Measurements from ENCODE around the gene KDM4C. TPM values are rescaled to one million over a fixed set of nuclear protein-coding genes. Genes with fewer than 3 reads are reported as not detected.
"Not testable (repeated sequence)": the region's sequence is repeated elsewhere in the genome, so short reads cannot be mapped to it uniquely, and the experiment has no call there.

The KDM4C gene
- total and polyA plus RNA-seq, 5 donors from 2014 or later: 27.9 to 99.0 (median 32.0) TPM

- ATAC-seq (ENCODE audit: low read depth in 2 of 2): no peak
- H3K27ac Mint-ChIP-seq: peak overlapping the region in 1 of 3 donors; percentile 2
- H3K4me1 ChIP-seq (ENCODE audit: control insufficient read depth, insufficient read depth, low read length, poor library complexity, severe bottlenecking): peaks cover 10% of the 10 kb centered on the region
- H3K27me3 ChIP-seq (ENCODE audit: control insufficient read depth, insufficient read depth, low read length): no peaks in the 10 kb centered on the region
- H3K4me3 Mint-ChIP-seq: peak overlapping the region in 2 of 4 donors; percentile 5 to 19
- H3K27ac ChIP-seq (ENCODE audit: insufficient read depth, low read length, poor library complexity, severe bottlenecking): no peak overlapping the region
- peaks cover 45 to 77% (median 54%) of the 10 kb centered on the region in 4 donors for H3K4me1 Mint-ChIP-seq
- no peak overlapping the region for H3K4me3 ChIP-seq (ENCODE audit: low read depth, low read length)
- H3K9me3 Mint-ChIP-seq: peaks cover 0 to 4% (median 3%) of the 10 kb centered on the region in 7 donors
- peaks cover 3% of the 10 kb centered on the region for H3K36me3 Mint-ChIP-seq
- no peaks in the 10 kb centered on the region for H3K27me3 Mint-ChIP-seq
- no peaks in the 10 kb centered on the region for H3K9me3 ChIP-seq (ENCODE audit: control insufficient read depth in 2 of 2, low read length in 2 of 2)
- no peaks in the 10 kb centered on the region for H3K36me3 ChIP-seq (ENCODE audit: control insufficient read depth, insufficient read depth, low read length)
- no peak for DNase-seq
These were observed 6.8 kb downstream of the KDM4C start for GRCh38 chr9:6764523-6764922.

- Mint-ChIP-seq H3K27me3 (no peaks in the 10 kb centered on the region), H3K27ac (peak overlapping the region in 2 of 3 donors; percentile 2 to 70)
- H3K27ac ChIP-seq (ENCODE audit: insufficient read depth, low read length, poor library complexity, severe bottlenecking): no peak overlapping the region
These were observed 7.2 kb downstream of the KDM4C start for GRCh38 chr9:6764950-6765349.

DNA sequence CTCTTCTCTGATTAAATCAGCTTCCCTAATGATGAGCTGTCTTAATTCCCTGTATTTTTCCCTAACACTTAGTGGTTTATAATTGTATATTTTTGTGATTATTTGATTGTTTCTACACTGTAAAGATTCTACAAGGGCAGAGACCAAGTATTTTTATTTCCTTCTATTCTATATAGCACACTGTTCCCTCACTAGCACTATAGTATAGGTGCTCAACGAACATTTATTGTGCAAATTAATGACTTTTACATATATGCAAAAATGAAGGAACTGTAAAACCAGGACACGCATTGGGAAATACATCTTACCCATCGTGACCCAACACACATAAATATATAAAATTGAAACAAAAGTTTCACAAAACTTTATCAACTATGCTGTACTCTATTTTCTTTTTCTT lies 7.6 kb downstream of the KDM4C start:
- Histone ChIP-seq H3K27me3 (ENCODE audit: control insufficient read depth, insufficient read depth, low read length) (no peaks in the 10 kb centered on the region), H3K4me3 (ENCODE audit: low read depth, low read length) (no peak overlapping the region), H3K4me1 (ENCODE audit: control insufficient read depth, insufficient read depth, low read length, poor library complexity, severe bottlenecking) (peaks cover 4% of the 10 kb centered on the region), H3K27ac (ENCODE audit: insufficient read depth, low read length, poor library complexity, severe bottlenecking) (no peak overlapping the region), H3K9me3 (ENCODE audit: control insufficient read depth in 2 of 2, low read length in 2 of 2) (no peaks in the 10 kb centered on the region), H3K36me3 (ENCODE audit: control insufficient read depth, insufficient read depth, low read length) (no peaks in the 10 kb centered on the region)
- H3K4me3 Mint-ChIP-seq: no peak overlapping the region
- no peaks in the 10 kb centered on the region for H3K27me3 Mint-ChIP-seq
- DNase-seq (no peak), ATAC-seq (ENCODE audit: low read depth in 2 of 2) (no peak)
- peaks cover 0 to 4% (median 3%) of the 10 kb centered on the region in 7 donors for H3K9me3 Mint-ChIP-seq
- H3K36me3 Mint-ChIP-seq: peaks cover 3% of the 10 kb centered on the region
- H3K27ac Mint-ChIP-seq: peak overlapping the region in 2 of 3 donors; percentile 15 to 70
- peaks cover 42 to 81% (median 53%) of the 10 kb centered on the region in 4 donors for H3K4me1 Mint-ChIP-seq

More at GRCh38 chr9:6764950-6765349, 7.2 kb downstream of the KDM4C start:
- ATAC-seq (ENCODE audit: low read depth in 2 of 2) (no peak), DNase-seq (no peak)
- H3K4me1 Mint-ChIP-seq: peaks cover 45 to 80% (median 54%) of the 10 kb centered on the region in 4 donors
- H3K4me3 Mint-ChIP-seq: peak overlapping the region in 3 of 4 donors; percentile 5 to 19 (median 8)
- Histone ChIP-seq H3K36me3 (ENCODE audit: control insufficient read depth, insufficient read depth, low read length) (no peaks in the 10 kb centered on the region), H3K27me3 (ENCODE audit: control insufficient read depth, insufficient read depth, low read length) (no peaks in the 10 kb centered on the region), H3K9me3 (ENCODE audit: control insufficient read depth in 2 of 2, low read length in 2 of 2) (no peaks in the 10 kb centered on the region), H3K4me3 (ENCODE audit: low read depth, low read length) (no peak overlapping the region), H3K4me1 (ENCODE audit: control insufficient read depth, insufficient read depth, low read length, poor library complexity, severe bottlenecking) (peaks cover 6% of the 10 kb centered on the region)
- H3K36me3 Mint-ChIP-seq: peaks cover 3% of the 10 kb centered on the region
- H3K9me3 Mint-ChIP-seq: peaks cover 0 to 4% (median 3%) of the 10 kb centered on the region in 7 donors

DNA sequence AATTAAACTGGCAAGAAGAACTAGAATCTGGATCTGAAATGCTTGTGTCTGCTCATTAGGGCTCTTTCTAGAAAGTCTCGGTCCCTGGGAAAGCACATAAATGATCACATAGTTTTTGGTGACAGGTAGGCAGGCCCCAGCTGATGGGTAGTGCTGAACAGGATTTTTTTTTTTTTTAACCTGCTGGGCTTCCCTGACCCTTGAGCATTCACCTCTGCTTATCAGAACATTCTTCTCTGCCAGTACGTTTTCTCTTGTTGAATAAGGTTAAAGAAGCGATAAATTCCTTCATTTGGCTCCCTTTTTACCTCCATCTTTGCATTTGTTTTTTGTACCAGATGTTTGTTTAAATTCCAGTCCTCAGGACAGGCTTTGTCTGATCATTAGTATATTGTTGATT lies 8.8 kb downstream of the KDM4C start:
- no peak overlapping the region for H3K4me3 Mint-ChIP-seq
- Histone ChIP-seq H3K36me3 (ENCODE audit: control insufficient read depth, insufficient read depth, low read length) (no peaks in the 10 kb centered on the region), H3K27me3 (ENCODE audit: control insufficient read depth, insufficient read depth, low read length) (no peaks in the 10 kb centered on the region), H3K9me3 (ENCODE audit: control insufficient read depth in 2 of 2, low read length in 2 of 2) (no peaks in the 10 kb centered on the region), H3K27ac (ENCODE audit: insufficient read depth, low read length, poor library complexity, severe bottlenecking) (no peak overlapping the region), H3K4me3 (ENCODE audit: low read depth, low read length) (no peak overlapping the region), H3K4me1 (ENCODE audit: control insufficient read depth, insufficient read depth, low read length, poor library complexity, severe bottlenecking) (peaks cover 4% of the 10 kb centered on the region)
- peak overlapping the region; percentile 1 to 60 (median 40) for H3K27ac Mint-ChIP-seq
- H3K9me3 Mint-ChIP-seq: peaks cover 0 to 4% (median 3%) of the 10 kb centered on the region in 7 donors
- ATAC-seq (ENCODE audit: low read depth in 2 of 2): no peak
- H3K36me3 Mint-ChIP-seq: peaks cover 3% of the 10 kb centered on the region
- H3K4me1 Mint-ChIP-seq: peaks cover 42 to 80% (median 51%) of the 10 kb centered on the region in 4 donors
- no peaks in the 10 kb centered on the region for H3K27me3 Mint-ChIP-seq
- no peak for DNase-seq

DNA sequence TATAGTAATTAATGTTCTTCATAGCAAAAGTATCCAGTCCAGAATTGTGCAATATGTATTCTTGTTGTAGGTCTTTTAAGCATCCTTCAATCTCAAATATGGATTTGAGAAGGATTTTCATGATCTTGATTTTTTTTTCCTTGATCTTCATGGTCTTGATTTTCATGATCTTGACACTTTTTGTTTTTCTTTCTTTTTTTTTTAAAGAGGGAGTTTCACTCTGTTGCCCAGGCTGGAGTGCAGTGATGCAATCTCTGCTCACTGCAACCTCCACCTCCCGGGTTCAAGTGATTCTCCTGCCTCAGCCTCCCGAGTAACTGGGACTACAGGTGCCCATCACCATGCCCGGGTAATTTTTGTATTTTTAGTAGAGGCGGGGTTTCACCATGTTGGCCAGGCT lies 10.8 kb downstream of the KDM4C start:
- not testable (repeated sequence) for ATAC-seq (ENCODE audit: low read depth in 2 of 2); H3K36me3 ChIP-seq (ENCODE audit: control insufficient read depth, insufficient read depth, low read length); H3K27me3 Mint-ChIP-seq; H3K4me3 ChIP-seq (ENCODE audit: low read depth, low read length); H3K36me3 Mint-ChIP-seq; H3K27ac ChIP-seq (ENCODE audit: insufficient read depth, low read length, poor library complexity, severe bottlenecking); DNase-seq; H3K9me3 Mint-ChIP-seq; H3K4me3 Mint-ChIP-seq; H3K4me1 ChIP-seq (ENCODE audit: control insufficient read depth, insufficient read depth, low read length, poor library complexity, severe bottlenecking); H3K9me3 ChIP-seq (ENCODE audit: control insufficient read depth in 2 of 2, low read length in 2 of 2); H3K27me3 ChIP-seq (ENCODE audit: control insufficient read depth, insufficient read depth, low read length)
- H3K27ac Mint-ChIP-seq: peak overlapping the region in 1 of 3 donors; percentile 71
- peaks cover 32 to 72% (median 44%) of the 10 kb centered on the region in 4 donors for H3K4me1 Mint-ChIP-seq

- peaks cover 0 to 1% (median 0%) of the 10 kb centered on the region in 7 donors for H3K9me3 Mint-ChIP-seq
- H3K36me3 Mint-ChIP-seq: peaks cover 5% of the 10 kb centered on the region
- ATAC-seq (ENCODE audit: low read depth in 2 of 2) (no peak), DNase-seq (no peak)
- Histone ChIP-seq H3K27ac (ENCODE audit: insufficient read depth, low read length, poor library complexity, severe bottlenecking) (no peak overlapping the region), H3K4me3 (ENCODE audit: low read depth, low read length) (no peak overlapping the region), H3K9me3 (ENCODE audit: control insufficient read depth in 2 of 2, low read length in 2 of 2) (no peaks in the 10 kb centered on the region), H3K4me1 (ENCODE audit: control insufficient read depth, insufficient read depth, low read length, poor library complexity, severe bottlenecking) (no peaks in the 10 kb centered on the region), H3K27me3 (ENCODE audit: control insufficient read depth, insufficient read depth, low read length) (no peaks in the 10 kb centered on the region), H3K36me3 (ENCODE audit: control insufficient read depth, insufficient read depth, low read length) (no peaks in the 10 kb centered on the region)
- H3K4me1 Mint-ChIP-seq: peaks cover 14 to 65% (median 29%) of the 10 kb centered on the region in 4 donors
- no peaks in the 10 kb centered on the region for H3K27me3 Mint-ChIP-seq
- no peak overlapping the region for H3K27ac Mint-ChIP-seq
- H3K4me3 Mint-ChIP-seq: no peak overlapping the region
These were observed 13.9 kb downstream of the KDM4C start for GRCh38 chr9:6771722-6772121.

- H3K27me3 ChIP-seq (ENCODE audit: control insufficient read depth, insufficient read depth, low read length): no peaks in the 10 kb centered on the region
- Mint-ChIP-seq H3K36me3 (peaks cover 11% of the 10 kb centered on the region), H3K9me3 (peaks cover 0 to 1% (median 0%) of the 10 kb centered on the region in 7 donors), H3K27ac (no peak overlapping the region), H3K4me1 (peaks cover 10 to 63% (median 40%) of the 10 kb centered on the region in 4 donors), H3K27me3 (no peaks in the 10 kb centered on the region), H3K4me3 (peak overlapping the region in 1 of 4 donors; percentile 12)
- no peak for ATAC-seq (ENCODE audit: low read depth in 2 of 2)
- no peak overlapping the region for H3K27ac ChIP-seq (ENCODE audit: insufficient read depth, low read length, poor library complexity, severe bottlenecking)
- H3K36me3 ChIP-seq (ENCODE audit: control insufficient read depth, insufficient read depth, low read length): no peaks in the 10 kb centered on the region
- no peak overlapping the region for H3K4me3 ChIP-seq (ENCODE audit: low read depth, low read length)
- DNase-seq: no peak
- no peaks in the 10 kb centered on the region for H3K9me3 ChIP-seq (ENCODE audit: control insufficient read depth in 2 of 2, low read length in 2 of 2)
- peaks cover 10% of the 10 kb centered on the region for H3K4me1 ChIP-seq (ENCODE audit: control insufficient read depth, insufficient read depth, low read length, poor library complexity, severe bottlenecking)
These were observed 19.6 kb downstream of the KDM4C start for GRCh38 chr9:6777213-6777902.

Data from CD4-positive, CD25-positive, alpha-beta regulatory T cell (primary cell).